OCI-LY3 (cell line): ENCODE measurements around the gene CREB5.

Experiments
- H2AFZ ChIP-seq: fragments of 200-600, 300-600 bp; shearing (Covaris generic); 2 replicates; pipeline ENCODE4 v1.6.0; 2014; ENCODE audit warnings: antibody characterized with exemption, low read depth, low read length
- H3K27ac ChIP-seq: fragments of 200-600, 300-600 bp; sonication (generic); 2 replicates; pipeline ENCODE4 v1.5.1; 2014; ENCODE audit warnings: mild to moderate bottlenecking, low read length, moderate library complexity, mixed read lengths
- H3K27me3 ChIP-seq: fragments of 200-600, 300-600 bp; sonication (generic); 2 replicates; pipeline ENCODE4 v1.6.1; 2014; ENCODE audit warnings: low read depth, low read length, mixed read lengths
- H3K36me3 ChIP-seq: fragments of 200-600, 300-600 bp; sonication (generic); replicated peaks from 2 replicates; pipeline ENCODE3; 2014; ENCODE audit warnings: low read depth, low read length, mixed read lengths
- H3K4me1 ChIP-seq: fragments of 300-600, 200-600 bp; sonication (generic); 2 replicates; pipeline ENCODE4 v1.6.1; 2014; ENCODE audit warnings: low read length, mixed read lengths
- H3K4me2 ChIP-seq: fragments of 200-600, 300-600 bp; sonication (generic); 2 replicates; pipeline ENCODE4 v1.6.1; 2014; ENCODE audit warnings: low read length, mixed read lengths
- H3K4me3 ChIP-seq: fragments of 300-600, 200-600 bp; sonication (generic); 2 replicates; pipeline ENCODE4 v1.5.1; 2014; ENCODE audit warnings: antibody characterized with exemption, mild to moderate bottlenecking, low read length, moderate library complexity
- H3K79me2 ChIP-seq: fragments of 300-600, 200-600 bp; shearing (Covaris generic); 2 replicates; pipeline ENCODE4 v1.6.1; 2014; ENCODE audit warnings: mild to moderate bottlenecking, low read length, mixed read lengths
- H3K9ac ChIP-seq: fragments of 300-600, 200-600 bp; shearing (Covaris generic); 2 replicates; pipeline ENCODE4 v1.6.0; 2014; ENCODE audit warnings: mild to moderate bottlenecking, low read length, moderate library complexity
- H3K9me3 ChIP-seq: fragments of 200-600, 300-600 bp; shearing (Covaris generic); 2 replicates; pipeline ENCODE4 v1.6.1; 2014; ENCODE audit warnings: low read length, mixed read lengths; ENCODE audit not compliant: insufficient read depth
- H4K20me1 ChIP-seq: fragments of 200-600, 300-600 bp; sonication (generic); 2 replicates; pipeline ENCODE4 v1.6.1; 2016; ENCODE audit warnings: low read length, mixed read lengths; ENCODE audit not compliant: insufficient read depth
- CTCF ChIP-seq: fragments of 200-600, 300-600 bp; sonication (generic); IDR thresholded peaks from 2 replicates; pipeline ENCODE4 v1.5.1; 2014; ENCODE audit warnings: antibody characterized with exemption, low read length, low read depth
- EZH2phosphoT487 ChIP-seq: fragments of 200-600 bp; shearing (Covaris generic); IDR thresholded peaks from 2 replicates; pipeline ENCODE4 v1.6.1; 2018; ENCODE audit warnings: antibody characterized with exemption, mixed run types, low read depth

The CREB5 gene

GRCh38 chr7:28579571-28579970 is 167.3 kb downstream of the CREB5 start:
- Histone ChIP-seq H3K4me1 (no peaks in the 10 kb centered on the region), H3K36me3 (no peaks in the 10 kb centered on the region), H3K9ac (no peak overlapping the region), H3K27ac (no peak overlapping the region), H3K4me2 (no peak overlapping the region), H4K20me1 (no peaks in the 10 kb centered on the region), H3K79me2 (no peaks in the 10 kb centered on the region), H3K4me3 (no peak overlapping the region), H2AFZ (no peak overlapping the region), H3K27me3 (peaks cover 56% of the 10 kb centered on the region), H3K9me3 (no peaks in the 10 kb centered on the region)
- TF ChIP-seq CTCF: no peak
- no peak for TF ChIP-seq EZH2phosphoT487

- Histone ChIP-seq H3K9me3 (no peaks in the 10 kb centered on the region), H4K20me1 (no peaks in the 10 kb centered on the region), H3K4me3 (no peak overlapping the region), H3K4me2 (no peak overlapping the region), H3K36me3 (no peaks in the 10 kb centered on the region), H3K27me3 (peaks cover 55% of the 10 kb centered on the region), H3K79me2 (no peaks in the 10 kb centered on the region), H3K9ac (no peak overlapping the region), H3K27ac (no peak overlapping the region), H2AFZ (no peak overlapping the region), H3K4me1 (no peaks in the 10 kb centered on the region)
- TF ChIP-seq EZH2phosphoT487 (no peak), CTCF (no peak)
Measured at GRCh38 chr7:28580665-28581064, 168.3 kb downstream of the CREB5 start.

DNA sequence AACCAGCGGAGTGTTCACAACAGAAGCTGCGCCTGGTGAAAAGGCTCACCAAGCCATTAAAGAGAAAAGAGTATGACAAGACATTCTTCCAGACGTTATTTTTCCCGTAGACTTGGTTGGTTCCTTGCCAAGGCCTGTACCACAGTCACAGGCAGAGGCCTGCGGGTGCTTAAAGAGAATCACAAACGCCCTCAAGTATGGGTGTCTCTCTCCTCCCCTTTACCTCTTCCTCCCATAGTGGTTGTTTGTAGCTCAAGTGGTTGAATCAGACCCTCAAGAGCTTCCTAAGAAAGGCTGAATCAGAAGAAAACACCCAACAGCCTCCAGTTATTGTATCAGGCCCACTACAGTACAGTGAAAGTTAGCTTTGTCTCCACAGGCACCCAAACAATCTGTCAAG is 169.0 kb downstream of the CREB5 start:
- no peaks in the 10 kb centered on the region for H3K36me3 ChIP-seq

DNA sequence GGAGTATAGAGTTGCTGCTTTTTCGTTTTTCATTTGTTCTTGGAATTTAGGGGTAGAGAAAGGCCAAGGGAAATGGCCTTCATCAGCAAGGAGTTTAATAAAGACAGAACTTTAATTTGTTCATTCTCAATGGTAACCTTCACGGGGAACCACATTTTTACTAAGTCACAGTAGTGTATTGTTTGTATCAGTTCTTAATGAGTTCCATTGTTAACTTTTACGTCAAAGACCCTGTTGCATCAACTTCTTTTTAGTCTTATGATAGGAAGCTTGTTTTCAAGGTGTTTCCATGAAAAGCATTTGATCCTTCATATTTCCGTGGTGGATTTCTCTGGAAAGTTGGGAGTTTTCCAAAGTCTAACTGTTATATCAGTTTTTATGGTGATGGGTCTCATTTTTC is 169.9 kb downstream of the CREB5 start:
- TF ChIP-seq CTCF: no peak
- H3K36me3 ChIP-seq: no peaks in the 10 kb centered on the region
- H3K27me3 ChIP-seq: peaks cover 49% of the 10 kb centered on the region
- H3K9me3 ChIP-seq: no peaks in the 10 kb centered on the region
- no peak overlapping the region for H3K27ac ChIP-seq
- no peaks in the 10 kb centered on the region for H3K79me2 ChIP-seq
- H3K4me1 ChIP-seq: no peaks in the 10 kb centered on the region
- H4K20me1 ChIP-seq: no peaks in the 10 kb centered on the region
- H3K4me2 ChIP-seq: no peak overlapping the region
- no peak overlapping the region for H2AFZ ChIP-seq
- no peak overlapping the region for H3K4me3 ChIP-seq
- no peak overlapping the region for H3K9ac ChIP-seq

More for the DNA sequence above, 169.0 kb downstream of the CREB5 start:
- Histone ChIP-seq H3K9ac (no peak overlapping the region), H2AFZ (no peak overlapping the region), H3K27ac (no peak overlapping the region), H4K20me1 (no peaks in the 10 kb centered on the region), H3K79me2 (no peaks in the 10 kb centered on the region), H3K4me3 (no peak overlapping the region), H3K27me3 (peaks cover 52% of the 10 kb centered on the region), H3K4me1 (no peaks in the 10 kb centered on the region), H3K4me2 (no peak overlapping the region), H3K9me3 (no peaks in the 10 kb centered on the region)
- TF ChIP-seq CTCF (no peak), EZH2phosphoT487 (no peak)
